Suprapubic skin (tissue), 4 donors: ENCODE measurements around the gene MDM4.

ENCODE experiments used
- CTCF ChIP-seq, 2 donors: fragments of 200-600 bp in 1 of 2; fragments of 450-650 bp in 1 of 2; sonication (generic) in 1 of 2; IDR thresholded peaks; one replicate each; pipeline ENCODE4 v1.5.1; 2016 to 2019; ENCODE audit warnings: antibody characterized with exemption in 2 of 2, mild to moderate bottlenecking in 1 of 2, moderate library complexity in 1 of 2
- EP300 ChIP-seq: sonication (generic); formaldehyde crosslinking; IDR thresholded peaks from one replicate; pipeline ENCODE4 v1.6.1; 2017; ENCODE audit warnings: antibody characterized with exemption
- POLR2A ChIP-seq, 2 donors: fragments of 450-650 bp; IDR thresholded peaks; one replicate each; pipeline ENCODE4 v1.6.1; 2017; ENCODE audit warnings: antibody characterized with exemption in 2 of 2, mild to moderate bottlenecking in 2 of 2, moderate library complexity in 2 of 2
- POLR2AphosphoS5 ChIP-seq, 3 donors: sonication (generic); formaldehyde crosslinking; IDR thresholded peaks; one replicate each; pipeline ENCODE4 v1.6.1; 2017; ENCODE audit warnings: antibody characterized with exemption in 3 of 3

GRCh38 chr1:204600203-204600602 lies 84.0 kb downstream of the MDM4 start:
- TF ChIP-seq CTCF (IDR thresholded peaks at IDR 0.05), result no peak
- no peak for TF ChIP-seq EP300
- TF ChIP-seq POLR2A (IDR thresholded peaks at IDR 0.05), result no peak
- no peak for TF ChIP-seq POLR2AphosphoS5 (IDR thresholded peaks at IDR 0.05)
